ENCODE measurements around the gene KRTAP20-4.

Gene KRTAP20-4

GRCh38 chr21:30642564-30642963 lies 22.1 kb downstream of the KRTAP20-4 start, which contains the start of gene KRTAP20-3:
Gene KRTAP20-3 (plus strand): TSS chr21:30642864.
- no peak within 1 kb of the TSS for H3K27ac ChIP-seq
- TF ChIP-seq CTCF (conservative IDR thresholded peaks at IDR 0.05): no peak

GRCh38 chr21:30646904-30647414 lies 26.5 kb downstream of the KRTAP20-4 start:
- TF ChIP-seq CTCF (conservative IDR thresholded peaks at IDR 0.05): no peak
- no peak overlapping the region for H3K27ac ChIP-seq

GRCh38 chr21:30652891-30653290 lies 32.5 kb downstream of the KRTAP20-4 start:
- no peak overlapping the region for H3K27ac ChIP-seq
- TF ChIP-seq CTCF (conservative IDR thresholded peaks at IDR 0.05): no peak

GRCh38 chr21:30668776-30669175 lies 48.3 kb downstream of the KRTAP20-4 start:
- no peak overlapping the region for H3K27ac ChIP-seq
- TF ChIP-seq CTCF (conservative IDR thresholded peaks at IDR 0.05): no peak
